Neural cell (in vitro differentiated cells): ENCODE data around the gene ZFPM1. TPM values are rescaled to one million over a fixed set of nuclear protein-coding genes. Genes with fewer than 3 reads are reported as not detected.

Experiments used
- H2AFZ ChIP-seq: fragments of 200-600, 300-800 bp; sonication (generic), shearing (Covaris generic); 2 replicates; pipeline ENCODE4 v1.6.0; 2014; ENCODE audit warnings: low read depth, mild to moderate bottlenecking, antibody characterized with exemption, low read length, moderate library complexity
- H3F3A ChIP-seq: fragments of 200-600 bp; shearing (Covaris generic); 2 replicates; pipeline ENCODE4 v1.6.1; 2016; ENCODE audit warnings: mild to moderate bottlenecking, moderate library complexity, mixed read lengths, antibody characterized with exemption, low read length; ENCODE audit not compliant: insufficient read depth, poor library complexity, severe bottlenecking
- H3K27ac ChIP-seq: fragments of 200-600, 300-800 bp; sonication (generic), shearing (Covaris generic); 2 replicates; pipeline ENCODE4 v1.5.1; 2014; ENCODE audit warnings: mild to moderate bottlenecking, low read length, moderate library complexity
- H3K27me3 ChIP-seq: fragments of 300-800, 200-600 bp; sonication (generic), shearing (Covaris generic); 2 replicates; pipeline ENCODE4 v1.6.0; 2014; ENCODE audit warnings: mild to moderate bottlenecking, low read depth, low read length, moderate library complexity; ENCODE audit not compliant: insufficient read depth
- H3K36me3 ChIP-seq: fragments of 300-800, 200-600 bp; sonication (generic), shearing (Covaris generic); 2 replicates; pipeline ENCODE4 v1.5.1; 2014; ENCODE audit warnings: mild to moderate bottlenecking, antibody characterized with exemption, low read length, moderate library complexity; ENCODE audit not compliant: insufficient read depth
- H3K4me2 ChIP-seq: fragments of 300-800, 200-600 bp; sonication (generic), shearing (Covaris generic); 2 replicates; pipeline ENCODE4 v1.6.0; 2014; ENCODE audit warnings: mild to moderate bottlenecking, low read length
- H3K4me3 ChIP-seq: fragments of 300-800, 200-600 bp; sonication (generic), shearing (Covaris generic); 2 replicates; pipeline ENCODE4 v1.5.1; 2014; ENCODE audit warnings: mild to moderate bottlenecking, low read length, moderate library complexity
- H3K79me2 ChIP-seq: fragments of 200-600 bp; shearing (Covaris generic); replicated peaks from 2 replicates; pipeline ENCODE4 v1.6.0; 2014; ENCODE audit warnings: mild to moderate bottlenecking, low read length, moderate library complexity; ENCODE audit not compliant: insufficient read depth
- H3K9ac ChIP-seq: fragments of 300-800, 200-600 bp; sonication (generic), shearing (Covaris generic); 2 replicates; pipeline ENCODE4 v1.6.1; 2016; ENCODE audit warnings: mild to moderate bottlenecking, low read length, mixed read lengths
- H3K9me2 ChIP-seq: fragments of 200-600 bp; shearing (Covaris generic); 2 replicates; pipeline ENCODE4 v1.6.1; 2016; ENCODE audit warnings: mild to moderate bottlenecking, low read length, mixed read lengths; ENCODE audit not compliant: insufficient read depth
- H3K9me3 ChIP-seq: fragments of 200-600, 300-800 bp; sonication (generic), shearing (Covaris generic); 2 replicates; pipeline ENCODE4 v1.6.1; 2016; ENCODE audit warnings: mild to moderate bottlenecking, mixed run types, low read length, moderate library complexity, mixed read lengths
- H4K20me1 ChIP-seq: fragments of 200-600 bp; shearing (Covaris generic); 2 replicates; pipeline ENCODE4 v1.6.1; 2016; ENCODE audit warnings: mild to moderate bottlenecking, mixed run types; ENCODE audit not compliant: insufficient read depth
- EZH2 ChIP-seq: fragments of 200-600, 300-800 bp; shearing (Covaris generic), sonication (generic); IDR thresholded peaks from 2 replicates; pipeline ENCODE4 v1.6.1; 2014; ENCODE audit warnings: antibody characterized with exemption, low read length, borderline replicate concordance, mild to moderate bottlenecking; ENCODE audit not compliant: insufficient read depth, poor library complexity, severe bottlenecking
- MXI1 ChIP-seq: fragments of 450-650 bp; conservative IDR thresholded peaks from 2 replicates; pipeline ENCODE4 v1.6.1; 2014; ENCODE audit warnings: antibody characterized with exemption, mild to moderate bottlenecking; ENCODE audit not compliant: poor library complexity, severe bottlenecking
- POLR2AphosphoS5 ChIP-seq: IDR thresholded peaks from 2 replicates; pipeline ENCODE4 v1.6.1; 2012
- RAD21 ChIP-seq: fragments of 450-650 bp; conservative IDR thresholded peaks from 2 replicates; pipeline ENCODE4 v1.6.1; 2014; ENCODE audit warnings: antibody characterized with exemption, mild to moderate bottlenecking, moderate library complexity
- SMC3 ChIP-seq: fragments of 450-650 bp; conservative IDR thresholded peaks from 2 replicates; pipeline ENCODE4 v1.6.1; 2014; ENCODE audit warnings: antibody characterized with exemption, mild to moderate bottlenecking, moderate library complexity; ENCODE audit not compliant: poor library complexity
- polyA plus RNA-seq: library from polyadenylated mRNA; depleted of rRNA; stranded (reverse); fragments of >200 nt; gene quantifications from 2 replicates; pipeline ENCODE4 v1.2.3, GENCODE V29; 2014
- TF ChIP-seq, protein P1 (sequence below): fragments of 450-650 bp; IDR thresholded peaks from 2 replicates; pipeline ENCODE4 v1.5.1; 2014; ENCODE audit warnings: antibody characterized with exemption, mild to moderate bottlenecking, moderate library complexity; ENCODE audit not compliant: poor library complexity, severe bottlenecking
- TF ChIP-seq, protein P2 (sequence below): IDR thresholded peaks from 2 replicates; pipeline ENCODE4 v1.6.1; 2012; ENCODE audit warnings: borderline replicate concordance

ZFPM1 gene
- polyA plus RNA-seq, 1 donor from 2014 or later: 0.41 TPM

DNA sequence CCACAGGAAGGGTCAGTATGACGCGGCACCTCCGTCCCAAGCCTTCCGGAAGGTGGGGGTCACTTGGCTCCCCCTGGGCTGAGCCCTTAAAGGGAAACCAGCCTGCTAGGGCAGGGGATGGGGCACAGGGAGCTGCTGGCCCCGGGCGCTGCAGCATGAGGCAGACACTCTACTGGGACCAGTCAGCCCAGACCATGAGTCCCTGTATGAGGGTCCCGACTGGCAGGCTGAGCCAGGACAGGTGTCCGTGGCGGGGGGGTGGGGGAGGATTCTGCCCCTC is 73.8 kb downstream of the ZFPM1 start:
- Histone ChIP-seq H3K27ac (no peak overlapping the region), H3K4me2 (no peak overlapping the region), H3K9me2 (no peaks in the 10 kb centered on the region), H3K4me3 (no peak overlapping the region), H3K9ac (no peak overlapping the region), H3K79me2 (no peaks in the 10 kb centered on the region), H2AFZ (no peak overlapping the region), H3F3A (no peaks in the 10 kb centered on the region), H4K20me1 (no peaks in the 10 kb centered on the region), H3K27me3 (no peaks in the 10 kb centered on the region), H3K36me3 (no peaks in the 10 kb centered on the region), H3K9me3 (no peaks in the 10 kb centered on the region)
- TF ChIP-seq POLR2AphosphoS5: no peak
- TF ChIP-seq, protein P1, sequence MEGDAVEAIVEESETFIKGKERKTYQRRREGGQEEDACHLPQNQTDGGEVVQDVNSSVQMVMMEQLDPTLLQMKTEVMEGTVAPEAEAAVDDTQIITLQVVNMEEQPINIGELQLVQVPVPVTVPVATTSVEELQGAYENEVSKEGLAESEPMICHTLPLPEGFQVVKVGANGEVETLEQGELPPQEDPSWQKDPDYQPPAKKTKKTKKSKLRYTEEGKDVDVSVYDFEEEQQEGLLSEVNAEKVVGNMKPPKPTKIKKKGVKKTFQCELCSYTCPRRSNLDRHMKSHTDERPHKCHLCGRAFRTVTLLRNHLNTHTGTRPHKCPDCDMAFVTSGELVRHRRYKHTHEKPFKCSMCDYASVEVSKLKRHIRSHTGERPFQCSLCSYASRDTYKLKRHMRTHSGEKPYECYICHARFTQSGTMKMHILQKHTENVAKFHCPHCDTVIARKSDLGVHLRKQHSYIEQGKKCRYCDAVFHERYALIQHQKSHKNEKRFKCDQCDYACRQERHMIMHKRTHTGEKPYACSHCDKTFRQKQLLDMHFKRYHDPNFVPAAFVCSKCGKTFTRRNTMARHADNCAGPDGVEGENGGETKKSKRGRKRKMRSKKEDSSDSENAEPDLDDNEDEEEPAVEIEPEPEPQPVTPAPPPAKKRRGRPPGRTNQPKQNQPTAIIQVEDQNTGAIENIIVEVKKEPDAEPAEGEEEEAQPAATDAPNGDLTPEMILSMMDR: no peak

DNA sequence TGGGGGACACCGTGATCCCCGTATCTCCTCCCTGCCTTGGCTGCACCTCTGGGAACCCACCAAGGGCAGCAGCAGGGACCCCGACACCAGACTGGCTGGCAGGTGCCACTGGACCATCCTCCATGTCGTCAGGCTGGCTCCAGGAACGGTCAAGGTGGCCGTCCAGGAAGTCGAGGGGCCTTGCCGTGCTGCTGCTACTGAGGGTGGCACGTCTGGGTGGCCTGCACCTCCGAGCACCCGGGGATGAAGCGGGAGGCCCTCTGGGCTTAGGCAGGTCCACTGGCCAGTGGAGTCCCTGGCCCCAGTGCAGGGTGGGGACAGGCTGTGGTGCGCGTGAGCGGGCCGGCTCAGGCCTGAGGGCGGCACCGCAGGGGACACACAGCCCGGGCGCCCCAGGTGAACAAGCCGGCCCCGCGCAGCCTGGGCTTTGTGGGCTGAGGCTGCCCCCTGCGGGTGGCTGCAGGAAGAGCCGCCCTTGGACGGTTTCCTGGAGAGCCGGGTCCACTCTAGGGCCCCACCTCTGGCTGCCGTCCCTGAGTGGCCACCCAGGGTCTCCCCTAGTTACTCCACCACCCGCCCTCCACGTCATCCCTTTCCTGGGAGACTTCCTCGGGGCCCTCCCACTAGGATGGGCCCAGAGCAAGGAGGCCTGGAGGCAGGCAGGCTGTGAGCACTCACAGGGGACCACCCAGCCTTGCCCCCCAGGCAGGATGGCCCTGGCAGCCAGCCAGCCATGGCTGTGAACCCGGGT is 74.3 kb downstream of the ZFPM1 start:
- Histone ChIP-seq H3K9me2 (no peaks in the 10 kb centered on the region), H3F3A (no peaks in the 10 kb centered on the region), H2AFZ (no peak overlapping the region), H3K9ac (no peak overlapping the region), H4K20me1 (no peaks in the 10 kb centered on the region), H3K79me2 (no peaks in the 10 kb centered on the region), H3K9me3 (no peaks in the 10 kb centered on the region), H3K4me2 (no peak overlapping the region), H3K4me3 (no peak overlapping the region), H3K36me3 (no peaks in the 10 kb centered on the region), H3K27me3 (no peaks in the 10 kb centered on the region), H3K27ac (no peak overlapping the region)
- TF ChIP-seq POLR2AphosphoS5: no peak
- TF ChIP-seq, protein P2, sequence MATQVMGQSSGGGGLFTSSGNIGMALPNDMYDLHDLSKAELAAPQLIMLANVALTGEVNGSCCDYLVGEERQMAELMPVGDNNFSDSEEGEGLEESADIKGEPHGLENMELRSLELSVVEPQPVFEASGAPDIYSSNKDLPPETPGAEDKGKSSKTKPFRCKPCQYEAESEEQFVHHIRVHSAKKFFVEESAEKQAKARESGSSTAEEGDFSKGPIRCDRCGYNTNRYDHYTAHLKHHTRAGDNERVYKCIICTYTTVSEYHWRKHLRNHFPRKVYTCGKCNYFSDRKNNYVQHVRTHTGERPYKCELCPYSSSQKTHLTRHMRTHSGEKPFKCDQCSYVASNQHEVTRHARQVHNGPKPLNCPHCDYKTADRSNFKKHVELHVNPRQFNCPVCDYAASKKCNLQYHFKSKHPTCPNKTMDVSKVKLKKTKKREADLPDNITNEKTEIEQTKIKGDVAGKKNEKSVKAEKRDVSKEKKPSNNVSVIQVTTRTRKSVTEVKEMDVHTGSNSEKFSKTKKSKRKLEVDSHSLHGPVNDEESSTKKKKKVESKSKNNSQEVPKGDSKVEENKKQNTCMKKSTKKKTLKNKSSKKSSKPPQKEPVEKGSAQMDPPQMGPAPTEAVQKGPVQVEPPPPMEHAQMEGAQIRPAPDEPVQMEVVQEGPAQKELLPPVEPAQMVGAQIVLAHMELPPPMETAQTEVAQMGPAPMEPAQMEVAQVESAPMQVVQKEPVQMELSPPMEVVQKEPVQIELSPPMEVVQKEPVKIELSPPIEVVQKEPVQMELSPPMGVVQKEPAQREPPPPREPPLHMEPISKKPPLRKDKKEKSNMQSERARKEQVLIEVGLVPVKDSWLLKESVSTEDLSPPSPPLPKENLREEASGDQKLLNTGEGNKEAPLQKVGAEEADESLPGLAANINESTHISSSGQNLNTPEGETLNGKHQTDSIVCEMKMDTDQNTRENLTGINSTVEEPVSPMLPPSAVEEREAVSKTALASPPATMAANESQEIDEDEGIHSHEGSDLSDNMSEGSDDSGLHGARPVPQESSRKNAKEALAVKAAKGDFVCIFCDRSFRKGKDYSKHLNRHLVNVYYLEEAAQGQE: no peak
- TF ChIP-seq SMC3: peak; percentile 89
- TF ChIP-seq, protein P1: peak; percentile 90
- peak; percentile 90 for TF ChIP-seq RAD21
- no peak for TF ChIP-seq MXI1
- no peak for TF ChIP-seq EZH2
